Measurements from ENCODE around the gene C10orf105.
A peak's percentile ranks its signal among the peaks of the same experiment; 100 is the strongest.

C10orf105 gene

GRCh38 chr10:71737001-71737833, 17.6 kb upstream of the C10orf105 start:
- DNase-seq = peak; percentile 31

GRCh38 chr10:71736570-71736952, 17.0 kb upstream of the C10orf105 start:
- DNase-seq = no peak

DNA sequence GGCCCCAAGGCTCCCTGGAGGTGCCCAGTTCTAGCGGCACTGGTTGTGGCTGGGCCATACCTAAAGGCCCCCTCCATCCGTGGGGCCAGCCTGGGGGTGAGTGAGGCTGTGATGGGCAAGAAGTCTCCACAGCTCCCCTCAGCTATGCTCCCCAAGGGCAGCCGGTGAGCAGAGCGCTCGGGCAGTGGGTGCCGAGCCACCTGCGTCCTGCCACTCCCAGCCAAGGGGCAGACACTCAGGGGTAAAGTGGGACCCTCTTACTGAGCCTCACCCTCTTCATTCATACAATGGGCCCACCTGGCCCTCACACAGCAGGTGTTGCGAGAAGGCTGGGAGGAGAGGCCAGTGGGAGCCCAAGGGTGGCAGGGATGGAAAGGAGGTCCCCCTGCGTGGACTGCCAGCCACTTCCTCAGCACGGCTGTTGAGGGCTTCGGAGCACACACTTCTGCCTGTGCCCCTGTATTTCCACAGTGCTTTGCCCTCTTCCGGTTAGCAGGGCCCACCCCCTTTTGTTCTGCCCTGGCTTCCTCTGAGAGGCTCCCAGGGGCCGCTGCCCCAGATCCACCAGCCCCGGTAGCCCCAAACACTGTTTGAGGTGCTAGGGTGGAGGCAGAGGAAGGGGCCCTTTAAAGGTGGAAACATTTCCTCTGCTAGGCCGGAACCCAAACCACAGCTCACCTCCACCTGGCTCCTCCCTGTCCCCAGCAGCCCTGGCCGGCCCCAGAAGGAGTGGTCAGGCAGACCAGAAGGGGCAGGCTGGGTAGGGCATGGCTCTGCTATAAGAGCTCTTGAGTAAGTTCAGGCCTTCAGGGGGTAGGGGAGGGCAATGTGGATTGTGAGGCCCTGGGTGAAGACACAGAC, 16.4 kb upstream of the C10orf105 start:
- DNase-seq = peak; percentile 64

DNA sequence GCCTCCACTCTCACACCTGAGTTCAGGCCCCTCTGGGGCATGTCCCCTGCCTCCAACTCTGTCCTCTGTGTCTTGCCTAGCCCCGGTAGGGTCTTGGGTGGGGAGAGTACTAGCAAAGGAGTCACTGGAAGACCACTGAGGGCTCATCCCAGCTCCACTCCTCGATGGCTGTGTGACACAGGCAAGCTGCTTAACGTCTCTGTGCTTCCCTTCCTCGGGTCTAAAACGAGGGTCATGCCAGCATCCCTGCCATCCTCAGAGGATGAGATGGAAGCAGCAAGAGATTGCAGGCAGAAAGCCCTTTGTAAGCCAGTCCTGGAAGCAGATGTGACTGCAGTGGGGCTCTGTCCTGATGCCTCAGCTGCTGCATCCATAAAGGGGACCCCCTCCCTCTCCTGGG, 15.2 kb upstream of the C10orf105 start:
- no peak for DNase-seq

GRCh38 chr10:71731791-71732190, 12.2 kb upstream of the C10orf105 start:
- no peak for DNase-seq

DNA sequence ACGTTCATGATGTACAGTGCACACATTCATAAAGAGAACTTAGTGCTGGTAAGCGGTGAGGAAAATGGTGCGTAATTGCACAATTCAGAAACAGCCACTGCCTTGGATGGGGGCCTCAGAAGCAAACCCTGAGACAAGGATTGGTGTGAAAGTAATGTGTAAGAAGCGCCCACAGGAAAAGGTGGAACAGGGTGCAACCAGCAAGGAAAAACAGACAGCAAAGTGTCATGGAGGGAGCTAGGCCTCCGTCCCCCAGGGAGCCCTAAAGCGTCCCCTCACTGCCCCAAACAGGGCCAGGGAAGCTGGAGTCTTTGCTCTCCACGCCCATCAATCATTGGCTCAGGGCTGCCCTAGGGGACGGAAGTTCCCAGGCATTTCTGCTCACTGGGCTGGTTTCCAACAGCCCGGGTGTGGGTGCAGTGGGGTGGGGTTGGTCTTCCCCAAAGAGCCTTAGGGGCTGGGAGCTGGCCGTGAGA, 9.6 kb upstream of the C10orf105 start:
- DNase-seq = no peak

GRCh38 chr10:71727738-71728737, 8.5 kb upstream of the C10orf105 start:
- DNase-seq = peak; percentile 65

GRCh38 chr10:71727105-71727737, 7.6 kb upstream of the C10orf105 start:
- DNase-seq = peak; percentile 57

- DNase-seq = peak; percentile 47
Measured at GRCh38 chr10:71726580-71727104, 7.1 kb upstream of the C10orf105 start.

DNA sequence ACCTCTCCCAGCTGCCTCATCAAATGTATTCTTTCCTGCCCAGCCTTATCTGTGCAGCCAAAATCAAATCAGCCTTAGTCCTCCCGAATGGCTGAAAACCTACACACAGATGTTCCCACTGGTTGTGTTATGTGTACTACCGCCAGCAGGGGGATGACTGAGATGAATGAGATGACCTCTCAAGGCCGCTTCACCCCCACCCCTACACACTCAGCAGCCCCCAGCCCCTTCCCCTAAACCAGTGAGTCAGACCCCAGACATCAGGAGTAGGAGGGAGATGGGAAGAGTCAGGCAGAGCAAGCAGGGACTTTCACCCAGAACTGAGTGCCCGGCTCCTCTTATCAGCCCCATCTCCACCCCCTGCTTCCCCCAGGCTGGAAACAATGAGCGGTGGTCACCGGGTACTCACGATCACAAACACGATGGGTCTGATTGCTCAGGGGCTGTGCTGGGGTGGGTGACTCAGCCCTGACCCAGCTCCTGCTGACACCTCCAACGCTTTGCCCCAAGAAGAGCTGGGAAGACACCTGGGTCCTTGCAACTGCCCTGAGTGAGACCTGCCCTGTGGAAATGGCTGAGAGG, 6.5 kb upstream of the C10orf105 start:
- DNase-seq = peak; percentile 80

GRCh38 chr10:71725249-71725648, 5.7 kb upstream of the C10orf105 start:
- no peak for DNase-seq

DNA sequence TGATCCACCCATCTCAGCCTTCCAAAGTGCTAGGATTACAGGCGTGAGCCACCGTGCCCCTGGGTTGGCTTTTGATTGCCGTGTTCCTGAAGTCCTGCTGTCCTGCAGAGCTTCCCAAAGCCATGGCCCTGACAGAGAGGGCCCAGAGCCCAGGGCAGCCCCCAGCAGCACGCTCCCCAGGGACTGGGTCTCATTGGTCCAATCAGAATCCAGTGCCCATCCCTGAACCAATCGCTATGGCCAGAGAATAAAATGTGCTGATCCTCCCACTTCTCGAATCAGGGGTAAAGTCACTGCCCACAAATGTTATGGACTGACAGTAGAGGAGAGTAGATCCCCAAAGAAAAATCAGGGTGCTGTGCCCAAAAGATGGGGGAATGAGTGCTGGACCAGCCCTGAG, 5.0 kb upstream of the C10orf105 start:
- DNase-seq = no peak

- DNase-seq = no peak
Measured at GRCh38 chr10:71723311-71723710, 3.7 kb upstream of the C10orf105 start.

DNA sequence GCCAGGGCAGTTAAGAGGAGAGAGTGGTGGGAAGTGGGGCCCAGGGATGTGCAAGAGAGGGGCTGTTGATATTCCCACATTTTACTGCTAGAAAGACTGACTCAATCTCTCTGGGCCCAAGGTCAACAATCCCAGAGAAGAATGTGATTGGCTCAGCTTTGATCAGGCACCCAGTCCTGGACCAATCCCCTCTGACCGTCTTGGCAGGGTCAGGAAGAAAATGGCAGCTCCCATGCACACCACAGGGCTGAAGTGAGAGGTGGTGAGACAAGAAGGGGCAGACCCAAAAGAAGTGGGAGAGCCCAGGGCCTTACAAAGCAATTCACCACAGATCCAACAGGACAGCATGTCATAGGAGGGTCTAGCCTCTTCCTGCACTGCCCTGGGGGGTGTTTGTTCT, 3.3 kb upstream of the C10orf105 start:
- DNase-seq = no peak

DNA sequence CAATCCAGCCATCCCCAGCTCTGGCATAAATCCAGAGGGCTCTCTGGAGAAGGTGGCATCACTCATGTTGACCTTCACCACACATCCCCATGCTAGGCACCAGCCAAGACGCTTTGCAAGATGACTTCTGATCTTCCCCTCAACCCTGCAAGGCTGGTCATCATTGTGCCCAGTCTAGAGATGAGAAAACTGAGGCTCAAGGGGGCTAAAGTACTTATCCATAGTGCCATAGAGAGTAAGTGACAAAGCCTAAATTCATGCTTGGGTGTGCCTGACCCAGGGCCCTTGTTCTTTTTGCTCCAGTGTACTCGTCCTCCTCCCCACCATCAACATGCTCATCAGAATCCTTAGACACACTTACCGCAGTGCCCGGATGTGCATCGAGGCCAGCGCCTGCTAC, 1.7 kb upstream of the C10orf105 start:
- no peak for DNase-seq

DNA sequence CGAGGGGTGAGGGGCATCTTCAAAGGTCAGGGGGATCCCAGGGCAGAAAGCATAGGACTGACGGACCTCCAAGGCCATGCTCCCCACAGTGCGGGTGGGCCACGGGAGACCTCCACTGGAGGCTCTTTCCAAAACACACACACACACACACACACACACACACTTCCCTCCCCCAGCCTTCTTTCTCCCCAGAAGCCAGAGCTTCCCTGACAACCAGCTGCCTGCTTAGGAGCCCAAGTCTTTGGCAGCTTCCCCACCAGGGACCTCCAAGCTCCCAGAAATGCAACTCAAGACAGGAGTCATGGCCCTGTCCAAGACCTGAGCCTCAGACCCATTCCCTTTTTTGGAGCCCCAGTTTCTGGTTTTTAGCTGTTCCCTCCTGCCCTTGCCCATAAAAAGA, 710 bp upstream of the C10orf105 start:
- DNase-seq = no peak

DNA sequence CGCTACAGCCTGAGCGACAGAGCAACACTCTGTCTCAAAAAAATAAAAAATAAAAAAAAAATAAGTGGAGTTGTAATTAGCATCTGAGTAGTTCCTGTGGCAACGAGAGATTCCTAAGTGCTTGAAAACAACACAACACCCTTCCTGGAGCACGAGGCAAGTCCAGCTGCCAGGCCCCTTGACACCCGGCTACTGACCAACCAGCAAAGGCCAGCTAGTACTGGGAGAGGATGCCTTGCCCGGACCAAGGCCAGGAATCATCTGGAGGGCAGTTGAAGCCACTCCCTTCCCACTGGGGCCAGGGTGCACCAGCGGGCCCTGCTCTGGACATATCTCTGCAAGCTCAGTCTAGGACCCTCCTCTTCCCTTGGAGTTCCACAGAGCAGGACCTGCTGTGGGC, 536 bp downstream of the C10orf105 start:
- no peak for DNase-seq

DNA sequence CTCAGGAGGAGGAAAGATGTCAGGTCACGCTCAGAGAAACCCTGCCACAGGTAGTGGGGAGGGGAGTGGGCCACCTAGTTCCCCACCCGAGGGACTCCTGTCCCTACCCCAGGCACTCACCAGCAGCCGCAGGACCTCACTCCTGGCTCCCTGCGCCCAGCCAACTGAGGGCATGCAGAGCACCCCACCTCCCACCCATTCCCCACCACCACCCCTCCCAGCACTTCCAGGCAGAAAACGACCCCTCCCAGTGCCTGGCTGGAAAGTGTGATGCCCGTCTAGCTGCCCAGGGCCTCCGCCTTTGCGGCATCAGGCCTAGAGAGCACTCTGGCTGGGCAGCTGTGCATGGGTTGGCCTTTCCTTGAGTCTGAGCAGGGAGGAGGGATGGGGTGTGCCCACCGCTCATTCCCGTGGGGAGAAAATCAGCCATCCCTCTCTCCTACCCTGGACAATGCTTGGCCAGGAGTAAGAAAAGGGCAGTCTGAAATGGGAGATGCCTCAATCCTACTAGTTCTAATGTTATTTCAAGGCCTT, 1.3 kb downstream of the C10orf105 start:
- DNase-seq = no peak

DNA sequence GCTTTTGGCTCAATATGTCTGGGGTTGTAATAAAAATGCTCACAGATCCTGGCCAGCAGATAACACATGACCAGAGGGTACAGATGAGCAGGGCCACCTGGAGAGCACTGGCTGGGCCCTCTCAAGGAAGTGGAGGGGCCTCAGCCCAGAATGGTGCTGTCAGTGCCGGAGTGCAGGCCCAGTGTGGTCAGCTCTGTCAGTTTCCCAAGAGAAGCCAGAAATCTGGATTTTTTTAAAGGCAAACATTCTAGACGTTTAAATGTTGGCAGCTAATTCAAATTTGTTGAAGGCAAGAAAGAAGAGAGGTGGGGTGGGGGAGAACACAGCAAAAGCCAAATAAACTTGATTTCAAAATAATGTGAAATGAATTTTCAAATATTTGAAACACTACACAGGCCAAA, 2.0 kb downstream of the C10orf105 start:
- no peak for DNase-seq

- no peak for DNase-seq
Measured at GRCh38 chr10:71717056-71717455, 2.5 kb downstream of the C10orf105 start.

DNA sequence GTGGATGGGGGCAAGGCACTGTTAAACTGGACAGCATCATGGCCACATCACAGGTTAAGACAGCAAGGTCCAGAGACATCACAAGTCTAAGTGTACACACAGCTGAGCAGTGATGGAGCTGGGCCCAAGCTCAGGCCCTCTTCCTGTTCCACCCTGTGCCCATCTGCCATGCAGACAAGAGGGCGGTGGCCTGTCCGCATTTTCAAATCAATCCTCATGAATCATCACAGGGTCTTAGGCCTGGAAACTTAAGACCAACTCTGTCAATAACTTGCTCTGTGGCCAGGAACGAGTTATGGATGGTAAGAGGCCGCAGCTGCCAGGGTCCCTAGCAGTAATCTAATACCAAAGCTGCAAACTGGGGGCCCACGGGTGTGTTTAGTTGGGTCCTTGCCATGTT, 3.2 kb downstream of the C10orf105 start:
- no peak for DNase-seq

All from activated CD4-positive, alpha-beta T cell treated with anti-CD3 and anti-CD28 coated beads, Interleukin-10, Interleukin-2, amounts not matched to agents 100 ng/mL and 50 ng/mL, durations not matched to agents 16 hours and 8 hours (primary cell).